K562 (cell line): ENCODE results near the gene PI4KA. TPM values are rescaled to one million over a fixed set of nuclear protein-coding genes. Genes with fewer than 3 reads are reported as not detected.
A peak's percentile ranks its signal among the peaks of the same experiment; 100 is the strongest.

Experiments used
- AFF4 ChIP-seq: sonication (generic); formaldehyde crosslinking; IDR thresholded peaks from 2 replicates; pipeline ENCODE4 v1.8.0; 2023; ENCODE audit warnings: mild to moderate bottlenecking, missing genetic modification reagents
- BRD4 ChIP-seq: fragments of 200-600 bp; sonication (generic); IDR thresholded peaks from 2 replicates; pipeline ENCODE4 v1.6.1; 2017; ENCODE audit warnings: inconsistent platforms
- CEBPB ChIP-seq: fragments of 450-650 bp; IDR thresholded peaks from 2 replicates; pipeline ENCODE4 v1.6.1; 2016; ENCODE audit warnings: missing genetic modification characterization, missing compliant biosample characterization
- CEBPZ ChIP-seq: fragments of 150-350 bp; IDR thresholded peaks from 2 replicates; pipeline ENCODE4 v1.6.1; 2014; ENCODE audit warnings: low read depth, mild to moderate bottlenecking, low read length, borderline replicate concordance
- HDAC6 ChIP-seq: IDR thresholded peaks from 2 replicates; pipeline ENCODE4 v1.6.1; 2012; ENCODE audit warnings: low read depth, mild to moderate bottlenecking, control low read depth, inconsistent platforms, low read length, moderate library complexity
- IRF2 ChIP-seq: sonication (generic); formaldehyde crosslinking; IDR thresholded peaks from 2 replicates; pipeline ENCODE4 v1.8.1; 2022; ENCODE audit warnings: mild to moderate bottlenecking, missing genetic modification reagents
- MEF2A ChIP-seq: IDR thresholded peaks from 2 replicates; pipeline ENCODE4 v1.6.1; 2011; ENCODE audit warnings: low read depth, mild to moderate bottlenecking, low read length, moderate library complexity; ENCODE audit not compliant: control insufficient read depth
- NR4A1 ChIP-seq, 2 experiments: fragments of 250-450 bp in 1 of 2; fragments of 450-650 bp in 1 of 2; sonication (Bioruptor Pico) in 1 of 2; IDR thresholded peaks; 2 replicates each; pipeline versions ENCODE4 v1.4.0 to v1.6.1; 2016 to 2020; ENCODE audit warnings: mild to moderate bottlenecking in 2 of 2, missing compliant biosample characterization in 1 of 2, missing genetic modification characterization in 1 of 2, moderate library complexity in 1 of 2
- OTX1 ChIP-seq: fragments of 450-650 bp; formaldehyde crosslinking; IDR thresholded peaks from 2 replicates; pipeline ENCODE4 v1.4.0; 2022; ENCODE audit warnings: mild to moderate bottlenecking
- PRMT5 ChIP-seq: sonication (generic); formaldehyde crosslinking; IDR thresholded peaks from 2 replicates; pipeline ENCODE4 v1.5.0; 2020; ENCODE audit warnings: missing genetic modification reagents
- SIX5 ChIP-seq, 2 experiments: IDR thresholded peaks; 2 replicates each; pipeline ENCODE4 v1.6.1; 2011; ENCODE audit warnings: low read length in 2 of 2, borderline replicate concordance in 1 of 2, low read depth in 1 of 2, mild to moderate bottlenecking in 1 of 2, moderate library complexity in 1 of 2; ENCODE audit not compliant: insufficient read depth in 1 of 2
- SMARCE1 ChIP-seq: fragments of 450-650 bp; IDR thresholded peaks from 2 replicates; pipeline ENCODE4 v1.7.1; 2016; ENCODE audit warnings: mild to moderate bottlenecking
- U2AF1 ChIP-seq: fragments of 200-400 bp; formaldehyde crosslinking; optimal IDR thresholded peaks from 2 replicates; pipeline ENCODE3; 2017; ENCODE audit warnings: mild to moderate bottlenecking, low read depth, low read length, moderate library complexity
- polyA plus RNA-seq, 8 experiments: library from polyadenylated mRNA; depleted of rRNA in 4 of 8; stranded (reverse) in 5 of 8; unstranded in 3 of 8; fragments of >200 nt; fragmentation: Nextera tagmentation in 2 of 8; fragmentation: Illumina TruSeq in 1 of 8; extraction: Ambion mirVana in 2 of 8; extraction: Trizol in 1 of 8; gene quantifications; 2 replicates each; pipeline versions ENCODE4 v1.2.1 to v1.2.3, GENCODE V29; 2011 to 2014; ENCODE audit warnings: inconsistent platforms in 1 of 8, missing spikeins in 1 of 8
- total RNA-seq, 7 experiments: library from RNA; depleted of rRNA in 6 of 7; stranded (reverse); fragments of >200 nt in 6 of 7; fragmentation: Illumina TruSeq in 2 of 7; extraction: Trizol in 2 of 7; gene quantifications; 2 replicates each; pipeline versions ENCODE4 v1.2.1 to v1.2.3, GENCODE V29; 2011 to 2021; ENCODE audit warnings: low replicate concordance in 1 of 7
- TF ChIP-seq, protein P1 (sequence below), 3 experiments: fragments of 200-800 bp in 1 of 3; fragments of 250-450 bp in 1 of 3; fragments of 450-650 bp in 1 of 3; sonication (Bioruptor Pico) in 1 of 3; sonication (Bioruptor generic) in 1 of 3; formaldehyde crosslinking in 1 of 3; IDR thresholded peaks; 2 replicates each; pipeline versions ENCODE4 v1.6.1 to v1.8.0; 2016 to 2022; ENCODE audit warnings: mild to moderate bottlenecking in 2 of 3, missing genetic modification characterization in 2 of 3, missing compliant biosample characterization in 1 of 3, moderate library complexity in 1 of 3

The PI4KA gene
- total and polyA plus RNA-seq, 9 of the 15 experiments (the other 6 are each of a cell fraction or from before 2014, with no cell fraction given) = 7.3 to 187 (median 84.7) TPM

GRCh38 chr22:20720692-20721408 lies 137.8 kb downstream of the PI4KA start (continued):
- TF ChIP-seq, protein P1, sequence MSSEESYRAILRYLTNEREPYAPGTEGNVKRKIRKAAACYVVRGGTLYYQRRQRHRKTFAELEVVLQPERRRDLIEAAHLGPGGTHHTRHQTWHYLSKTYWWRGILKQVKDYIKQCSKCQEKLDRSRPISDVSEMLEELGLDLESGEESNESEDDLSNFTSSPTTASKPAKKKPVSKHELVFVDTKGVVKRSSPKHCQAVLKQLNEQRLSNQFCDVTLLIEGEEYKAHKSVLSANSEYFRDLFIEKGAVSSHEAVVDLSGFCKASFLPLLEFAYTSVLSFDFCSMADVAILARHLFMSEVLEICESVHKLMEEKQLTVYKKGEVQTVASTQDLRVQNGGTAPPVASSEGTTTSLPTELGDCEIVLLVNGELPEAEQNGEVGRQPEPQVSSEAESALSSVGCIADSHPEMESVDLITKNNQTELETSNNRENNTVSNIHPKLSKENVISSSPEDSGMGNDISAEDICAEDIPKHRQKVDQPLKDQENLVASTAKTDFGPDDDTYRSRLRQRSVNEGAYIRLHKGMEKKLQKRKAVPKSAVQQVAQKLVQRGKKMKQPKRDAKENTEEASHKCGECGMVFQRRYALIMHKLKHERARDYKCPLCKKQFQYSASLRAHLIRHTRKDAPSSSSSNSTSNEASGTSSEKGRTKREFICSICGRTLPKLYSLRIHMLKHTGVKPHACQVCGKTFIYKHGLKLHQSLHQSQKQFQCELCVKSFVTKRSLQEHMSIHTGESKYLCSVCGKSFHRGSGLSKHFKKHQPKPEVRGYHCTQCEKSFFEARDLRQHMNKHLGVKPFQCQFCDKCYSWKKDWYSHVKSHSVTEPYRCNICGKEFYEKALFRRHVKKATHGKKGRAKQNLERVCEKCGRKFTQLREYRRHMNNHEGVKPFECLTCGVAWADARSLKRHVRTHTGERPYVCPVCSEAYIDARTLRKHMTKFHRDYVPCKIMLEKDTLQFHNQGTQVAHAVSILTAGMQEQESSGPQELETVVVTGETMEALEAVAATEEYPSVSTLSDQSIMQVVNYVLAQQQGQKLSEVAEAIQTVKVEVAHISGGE (CRISPR knock-in tag; IDR thresholded peaks at IDR 0.05) = peak in 1 of 3 experiments; percentile 53; a peak in 1 of 6 replicates
- no peak for TF ChIP-seq PRMT5 (CRISPR knock-in tag)
- no peak for TF ChIP-seq AFF4
- TF ChIP-seq MEF2A = no peak
- no peak for TF ChIP-seq SMARCE1
- no peak for TF ChIP-seq OTX1
- 0 out of 2 replicates have a peak, but pooled peaks have one; percentile 4 for TF ChIP-seq CEBPB
- no peak for TF ChIP-seq CEBPZ
- no peak for TF ChIP-seq BRD4
- TF ChIP-seq U2AF1 = no peak
- TF ChIP-seq IRF2 (CRISPR knock-in tag) = peak; percentile 26; the same call in 1 of the 2 replicates
- TF ChIP-seq HDAC6 = no peak
- no peak for TF ChIP-seq SIX5 (IDR thresholded peaks at IDR 0.05; ENCODE audit: borderline replicate concordance in 1 of 2, insufficient read depth in 1 of 2, low read depth in 1 of 2, low read length in 2 of 2)
- no peak for TF ChIP-seq NR4A1 (CRISPR knock-in tag; IDR thresholded peaks at IDR 0.05)
- no peak for TF ChIP-seq NR4A1 (tag; IDR thresholded peaks at IDR 0.05)
